Measurements from ENCODE around the gene RALGPS2. TPM values are rescaled to one million over a fixed set of nuclear protein-coding genes. Genes with fewer than 3 reads are reported as not detected.
A peak's percentile ranks its signal among the peaks of the same experiment; 100 is the strongest.

Gene RALGPS2
- total and polyA plus RNA-seq, 2 donors (not counting 1 experiment from before 2014, with no cell fraction given), result 59.6 to 251 TPM

- DNase-seq (no peak), ATAC-seq (ENCODE audit: low read depth) (peak; percentile 53)
- Histone ChIP-seq H3K4me1 (ENCODE audit: control insufficient read depth in 2 of 2, insufficient read depth in 2 of 2, low read length in 2 of 2) (peaks cover 24 to 35% of the 10 kb centered on the region in 2 donors), H3K4me3 (ENCODE audit: control extremely low read depth in 1 of 5, extremely low read depth in 1 of 5, insufficient read depth in 1 of 5, low read depth in 2 of 5, low read length in 4 of 5) (no peak overlapping the region), H2AFZ (ENCODE audit: insufficient read depth, low read depth, low read length, poor library complexity, severe bottlenecking) (no peak overlapping the region), H3K27me3 (replicated peaks in 1 of 4; ENCODE audit: control extremely low read depth in 1 of 4, control insufficient read depth in 3 of 4, insufficient read depth in 4 of 4, low read length in 3 of 4) (no peaks in the 10 kb centered on the region), H3K4me2 (replicated peaks; ENCODE audit: low read depth, low read length, poor library complexity, severe bottlenecking) (no peak overlapping the region), H3K36me3 (replicated peaks in 1 of 2; ENCODE audit: control extremely low read depth in 1 of 2, control insufficient read depth in 1 of 2, extremely low read depth in 1 of 2, insufficient read depth in 2 of 2, low read length in 1 of 2) (no peaks in the 10 kb centered on the region), H4K20me1 (ENCODE audit: control insufficient read depth, insufficient read depth, low read length, poor library complexity, severe bottlenecking) (peaks cover 5% of the 10 kb centered on the region), H3K9ac (ENCODE audit: low read length) (no peak overlapping the region), H3K9me3 (ENCODE audit: control extremely low read depth in 1 of 3, control insufficient read depth in 2 of 3, insufficient read depth in 1 of 3, low read length in 2 of 3) (peaks cover 0 to 5% (median 0%) of the 10 kb centered on the region in 3 donors), H3K79me2 (ENCODE audit: control insufficient read depth, insufficient read depth, low read length) (no peaks in the 10 kb centered on the region), H3K27ac (ENCODE audit: low read length in 2 of 2) (peak overlapping the region; percentile 26 to 58)
- Mint-ChIP-seq H3K27me3 (no peaks in the 10 kb centered on the region), H3K9me3 (ENCODE audit: insufficient read depth) (no peaks in the 10 kb centered on the region), H3K27ac (peak overlapping the region; percentile 76), H3K4me1 (peaks cover 70% of the 10 kb centered on the region), H3K4me3 (no peak overlapping the region)
- ChIA-PET CTCF (interaction anchor here (0.8 to 4.0 kb wide), 4 partner anchors 39 to 399 kb away, joined by 3 to 17 read pairs (median 4); no protein-coding TSS in a partner anchor), POLR2A (no interaction called here)
- 12% methylated on average over 4 of the region's 9 CpGs for WGBS (ENCODE audit: insufficient coverage)
- intact Hi-C loops (cut with micrococcal nuclease), result no loop called here
- no peak for TF ChIP-seq CTCF (IDR thresholded peaks at IDR 0.05)
- TF ChIP-seq EZH2 (IDR thresholded peaks at IDR 0.05; ENCODE audit: borderline replicate concordance, insufficient read depth, low read depth, low read length, poor library complexity, severe bottlenecking), result no peak
Observed at GRCh38 chr1:178931858-178932551, 207.0 kb downstream of the RALGPS2 start.

GRCh38 chr1:178932552-178932906 lies 207.5 kb downstream of the RALGPS2 start:
- peaks cover 5% of the 10 kb centered on the region for H4K20me1 ChIP-seq (ENCODE audit: control insufficient read depth, insufficient read depth, low read length, poor library complexity, severe bottlenecking)
- Mint-ChIP-seq H3K4me1 (peaks cover 65% of the 10 kb centered on the region), H3K27ac (peak overlapping the region; percentile 22), H3K27me3 (no peaks in the 10 kb centered on the region), H3K9me3 (ENCODE audit: insufficient read depth) (no peaks in the 10 kb centered on the region), H3K4me3 (no peak overlapping the region)
- ATAC-seq (ENCODE audit: low read depth), result no peak
- H3K36me3 ChIP-seq (replicated peaks in 1 of 2; ENCODE audit: control extremely low read depth in 1 of 2, control insufficient read depth in 1 of 2, extremely low read depth in 1 of 2, insufficient read depth in 2 of 2, low read length in 1 of 2), result no peaks in the 10 kb centered on the region
- H3K4me3 ChIP-seq (ENCODE audit: control extremely low read depth in 1 of 5, extremely low read depth in 1 of 5, insufficient read depth in 1 of 5, low read depth in 2 of 5, low read length in 4 of 5), result no peak overlapping the region
- H3K27ac ChIP-seq (ENCODE audit: low read length in 2 of 2), result peak overlapping the region; percentile 26 to 58
- DNase-seq, result no peak
- H3K4me1 ChIP-seq (ENCODE audit: control insufficient read depth in 2 of 2, insufficient read depth in 2 of 2, low read length in 2 of 2), result peaks cover 22 to 33% of the 10 kb centered on the region in 2 donors
- POLR2A ChIA-PET, result no interaction called here
- H2AFZ ChIP-seq (ENCODE audit: insufficient read depth, low read depth, low read length, poor library complexity, severe bottlenecking), result no peak overlapping the region
- no peaks in the 10 kb centered on the region for H3K79me2 ChIP-seq (ENCODE audit: control insufficient read depth, insufficient read depth, low read length)
- peaks cover 0 to 5% (median 0%) of the 10 kb centered on the region in 3 donors for H3K9me3 ChIP-seq (ENCODE audit: control extremely low read depth in 1 of 3, control insufficient read depth in 2 of 3, insufficient read depth in 1 of 3, low read length in 2 of 3)
- no peaks in the 10 kb centered on the region for H3K27me3 ChIP-seq (replicated peaks in 1 of 4; ENCODE audit: control extremely low read depth in 1 of 4, control insufficient read depth in 3 of 4, insufficient read depth in 4 of 4, low read length in 3 of 4)
- no peak for TF ChIP-seq EZH2 (IDR thresholded peaks at IDR 0.05; ENCODE audit: borderline replicate concordance, insufficient read depth, low read depth, low read length, poor library complexity, severe bottlenecking)
- no peak for TF ChIP-seq CTCF (IDR thresholded peaks at IDR 0.05)
- 89% methylated on average over 3 of the region's 4 CpGs for WGBS (ENCODE audit: insufficient coverage)
- intact Hi-C loops (cut with micrococcal nuclease), result no loop called here
- CTCF ChIA-PET, result interaction anchor here (0.8 to 4.0 kb wide), 5 partner anchors 9 to 400 kb away, joined by 3 to 17 read pairs (median 3); no protein-coding TSS in a partner anchor
- no peak overlapping the region for H3K4me2 ChIP-seq (replicated peaks; ENCODE audit: low read depth, low read length, poor library complexity, severe bottlenecking)
- H3K9ac ChIP-seq (ENCODE audit: low read length), result no peak overlapping the region

Data from B cell (primary cell).